GM18861 (cell line): ENCODE results near the gene ADRA1B.

Source experiments
- ATAC-seq: cut with Tn5 transposase; IDR thresholded peaks from one replicate; pipeline ENCODE4 v1.9.1; 2021; ENCODE audit not compliant: unreplicated experiment

The ADRA1B gene

DNA sequence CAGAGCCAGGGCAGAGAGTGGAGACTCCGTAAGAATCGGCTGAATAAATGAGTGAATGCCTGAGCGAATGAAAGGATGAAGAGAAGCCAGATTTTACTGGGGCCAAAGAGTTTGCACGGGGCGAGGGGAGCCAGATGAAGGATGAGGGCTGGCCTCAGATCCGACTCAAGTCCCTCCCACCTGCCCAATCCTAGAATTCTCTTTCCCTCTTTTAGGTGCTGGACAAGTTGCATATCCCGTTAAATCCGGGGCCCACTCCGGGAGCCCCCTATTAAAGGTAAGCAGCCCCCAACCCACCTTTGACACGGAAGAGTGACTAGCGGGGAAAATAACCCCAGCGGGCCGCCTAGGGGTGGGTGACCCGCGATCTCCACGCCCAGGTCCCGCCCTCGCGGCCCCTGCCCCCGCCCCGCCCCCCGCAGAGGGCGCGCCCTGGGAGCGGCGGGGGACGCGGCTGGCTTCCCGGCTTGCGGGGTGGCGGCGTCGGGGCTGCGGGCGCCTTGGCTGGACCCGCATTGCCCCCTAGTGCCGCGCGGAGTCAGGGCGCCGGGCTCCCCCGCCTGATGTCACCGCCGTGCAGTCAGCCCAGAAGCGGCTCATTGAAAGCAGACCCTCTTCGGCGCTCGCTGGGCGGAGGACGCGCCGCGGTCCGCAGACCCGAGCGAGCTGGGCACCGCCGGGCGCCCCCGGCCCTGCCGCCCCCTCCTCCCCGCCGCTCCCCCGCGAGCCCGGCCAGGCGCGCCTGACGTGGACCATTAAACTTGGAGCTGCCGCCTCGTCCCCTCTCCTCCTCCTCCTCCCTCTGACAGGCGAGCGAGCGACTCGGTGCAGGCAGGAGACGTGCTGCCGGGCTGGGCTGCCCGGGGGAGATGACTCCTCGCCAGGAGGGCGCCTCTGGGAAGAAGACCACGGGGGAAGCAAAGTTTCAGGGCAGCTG is at the start of gene ADRA1B:
Gene ADRA1B, plus strand, starts transcription at position 579 of the 937 bp plus-strand sequence. CDS start 424 bp downstream, outside the sequence.
- no peak for ATAC-seq

DNA sequence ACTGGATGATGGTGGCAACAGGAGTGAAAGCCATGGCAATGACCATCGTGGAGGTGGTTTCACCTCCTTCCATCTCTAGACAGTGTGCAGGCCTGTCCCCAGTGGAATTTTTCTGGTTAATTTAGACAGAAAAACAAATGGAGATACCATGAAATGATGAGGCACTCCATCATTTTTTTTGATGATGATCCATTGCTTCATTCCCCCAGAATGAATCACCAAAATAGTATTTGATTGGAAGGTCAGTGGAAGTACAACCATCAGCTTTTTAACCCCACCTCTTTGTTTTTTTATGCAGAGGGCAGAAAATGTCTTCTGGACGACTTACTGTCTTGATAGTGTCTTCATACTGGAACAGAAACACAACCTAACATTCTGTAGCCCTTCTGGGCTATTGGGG is 42.6 kb upstream of the ADRA1B start:
- no peak for ATAC-seq

DNA sequence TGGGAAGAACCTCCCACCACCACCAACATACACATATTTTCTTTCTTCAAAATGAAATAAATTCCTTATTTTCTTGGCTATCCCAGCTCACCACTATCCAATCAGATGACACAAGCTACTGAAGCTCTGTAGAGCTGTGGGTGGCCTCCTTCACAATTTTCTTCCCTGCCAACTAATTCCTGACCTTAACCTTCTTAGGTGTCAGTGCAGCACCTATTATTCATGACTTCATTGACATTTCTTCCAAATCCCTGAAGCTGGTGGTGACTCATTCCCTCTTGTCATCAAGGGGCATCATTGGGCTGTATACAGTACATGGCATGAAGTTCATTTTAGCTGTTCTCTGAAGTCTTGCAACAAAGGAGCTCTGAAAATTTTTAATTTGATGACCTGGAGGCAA is 42.0 kb upstream of the ADRA1B start:
- no peak for ATAC-seq

DNA sequence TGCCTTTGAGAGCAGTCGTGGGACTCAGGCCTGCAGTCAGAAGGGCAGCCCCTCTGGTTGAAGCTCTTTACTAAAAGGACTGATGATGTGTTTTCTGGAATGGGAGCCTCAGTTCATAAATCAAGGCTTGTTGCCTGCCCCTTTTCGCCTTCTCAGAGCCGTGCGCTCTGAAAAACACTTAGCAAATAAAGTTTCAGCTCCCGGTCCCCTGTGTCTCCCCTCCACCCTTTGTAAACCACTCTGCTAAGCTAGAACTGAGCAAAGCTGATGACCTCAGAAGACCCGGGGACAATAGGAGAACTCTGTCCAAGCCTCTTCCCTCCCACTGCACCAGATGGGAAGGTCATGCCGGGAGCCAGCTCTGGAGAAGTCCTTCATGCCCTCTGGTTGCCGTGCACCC is 39.3 kb upstream of the ADRA1B start:
- no peak for ATAC-seq

DNA sequence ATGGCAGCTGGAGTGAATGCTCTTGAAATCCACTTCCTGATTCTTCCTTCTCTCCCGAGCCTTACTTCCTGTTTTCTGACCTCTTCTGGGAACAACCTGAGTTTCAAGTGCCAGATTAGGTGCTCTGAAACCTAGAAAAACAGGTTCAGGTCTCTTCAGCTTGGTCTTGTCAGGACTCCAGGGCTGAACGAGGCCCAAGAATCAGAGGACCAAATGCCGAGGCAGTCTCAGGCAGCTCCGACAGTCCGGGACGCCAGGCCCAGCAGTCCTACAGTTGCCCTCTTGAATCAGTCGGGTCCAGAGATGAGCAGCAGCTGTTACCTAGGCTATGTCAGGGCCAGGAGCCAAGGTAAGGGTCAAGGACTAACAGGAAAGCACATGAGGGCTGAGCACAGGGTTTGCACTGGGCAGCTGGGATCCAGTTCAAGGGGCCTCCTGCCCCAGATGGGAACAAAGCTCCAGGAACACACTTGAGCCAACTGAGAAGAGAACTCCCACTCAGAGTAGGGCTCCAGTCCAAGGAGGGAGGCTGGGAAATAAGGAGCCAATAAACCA is 38.3 kb upstream of the ADRA1B start:
- no peak for ATAC-seq

DNA sequence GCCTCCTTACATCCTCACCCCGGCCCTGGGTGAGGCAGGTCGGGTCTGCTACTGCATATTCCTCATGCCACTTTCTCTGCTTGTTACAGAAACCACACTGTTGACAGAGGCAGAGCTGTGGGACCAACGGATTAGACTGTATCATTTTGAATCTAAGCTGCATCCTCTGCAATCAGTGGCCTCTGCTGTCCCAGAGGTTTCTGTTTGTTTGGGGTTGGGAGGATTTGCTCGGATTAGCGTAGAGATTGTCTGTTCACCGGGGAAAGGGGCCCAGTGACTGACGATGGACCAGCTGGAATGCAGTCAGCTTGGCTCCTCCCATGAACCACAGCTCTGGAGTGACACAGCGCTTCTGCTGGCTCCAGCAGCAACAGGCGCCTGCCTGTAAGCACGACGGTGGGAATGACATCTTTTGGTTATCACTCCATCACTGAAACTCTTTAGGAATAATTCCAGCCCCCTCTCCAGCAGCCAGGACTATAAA is 37.3 kb upstream of the ADRA1B start:
- ATAC-seq: no peak

DNA sequence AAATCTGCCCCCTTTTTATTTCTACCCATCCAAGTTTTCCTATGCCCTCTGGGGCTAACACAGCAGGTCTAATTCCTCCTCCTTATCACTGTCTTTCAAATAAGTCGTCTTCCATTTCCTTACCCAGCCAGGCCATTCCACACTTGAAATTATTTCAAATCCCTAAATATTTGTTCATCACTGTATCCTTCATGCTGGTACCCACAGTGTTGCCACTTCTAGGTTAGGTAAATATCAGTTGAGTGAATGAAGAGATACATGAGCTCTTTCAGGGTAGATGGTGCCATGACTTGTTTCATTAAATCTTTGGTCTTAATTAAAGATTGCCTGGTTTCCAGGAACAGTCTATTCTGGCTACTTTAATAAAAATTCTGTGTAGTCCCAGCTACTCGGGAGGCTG is 35.6 kb upstream of the ADRA1B start:
- ATAC-seq: no peak

DNA sequence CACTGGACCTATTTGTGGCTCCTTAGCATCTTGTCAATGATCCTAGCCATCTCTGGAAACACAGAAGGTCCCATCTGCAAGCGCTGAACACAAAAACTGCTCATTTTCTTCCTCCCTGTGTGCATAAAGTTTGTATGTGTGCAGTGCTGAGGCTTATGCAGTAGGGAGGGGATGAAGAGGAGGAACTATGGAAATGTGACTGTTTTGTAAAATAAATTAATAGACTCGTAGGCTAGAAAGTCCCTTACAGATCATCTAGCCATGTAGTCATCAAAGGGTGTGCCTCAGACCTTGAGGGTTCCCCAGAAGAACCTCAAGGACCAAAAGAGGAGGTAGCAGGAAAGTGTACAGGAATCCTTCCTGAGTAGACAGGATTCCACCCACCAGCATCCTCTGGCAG is 34.3 kb upstream of the ADRA1B start:
- ATAC-seq: no peak

DNA sequence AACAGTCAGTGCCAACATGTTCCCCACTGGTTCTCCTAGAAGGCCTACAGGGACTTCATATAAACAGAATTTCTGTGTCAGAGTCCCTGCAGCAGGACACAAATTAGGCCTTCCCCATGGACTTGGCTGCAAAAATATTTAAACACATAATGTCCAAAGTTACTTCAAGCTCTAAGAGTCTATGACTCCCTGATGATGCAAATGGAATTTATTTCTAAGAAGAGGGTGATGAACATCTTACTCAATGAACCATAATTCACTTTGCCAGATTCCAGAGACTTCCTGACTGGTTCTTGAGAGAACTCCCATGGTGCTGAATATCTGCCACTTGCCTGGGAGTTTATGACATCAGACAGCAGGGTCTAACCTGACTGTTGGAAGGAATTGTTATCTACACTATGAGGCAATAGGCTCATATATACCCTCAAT is 32.7 kb upstream of the ADRA1B start:
- no peak for ATAC-seq

DNA sequence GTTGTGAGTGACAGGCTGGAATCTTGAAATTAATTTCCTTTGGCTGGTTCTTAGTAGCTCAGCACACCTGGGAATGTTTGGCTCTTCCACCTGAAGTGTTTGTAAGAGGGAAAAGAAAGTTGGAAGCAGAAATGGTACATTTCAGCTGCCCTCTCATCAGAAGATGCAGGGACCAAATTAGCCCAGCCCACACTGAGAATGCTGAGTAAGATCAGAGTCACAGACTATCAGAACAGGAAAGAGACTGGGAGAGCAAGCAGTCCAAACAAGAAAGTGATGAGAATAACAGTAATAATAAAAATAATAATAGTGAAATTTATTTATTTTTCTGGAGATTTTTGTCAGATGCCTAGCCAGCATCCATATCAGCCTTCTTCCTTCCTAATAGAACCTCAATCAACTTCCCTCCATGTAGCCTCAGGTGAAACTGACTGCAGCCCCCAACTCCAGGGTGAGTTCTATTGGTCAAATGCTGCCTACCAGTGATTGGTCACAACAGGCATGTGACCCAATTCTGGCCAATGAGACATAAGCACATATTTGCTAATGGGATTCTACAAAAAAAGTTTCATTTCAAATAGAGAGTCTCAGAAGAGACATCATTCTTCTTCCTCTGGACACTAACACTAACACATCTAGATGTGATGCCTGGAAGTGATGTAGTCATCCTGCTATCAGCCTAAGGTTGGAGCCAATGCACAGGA is 31.2 kb upstream of the ADRA1B start:
- no peak for ATAC-seq

DNA sequence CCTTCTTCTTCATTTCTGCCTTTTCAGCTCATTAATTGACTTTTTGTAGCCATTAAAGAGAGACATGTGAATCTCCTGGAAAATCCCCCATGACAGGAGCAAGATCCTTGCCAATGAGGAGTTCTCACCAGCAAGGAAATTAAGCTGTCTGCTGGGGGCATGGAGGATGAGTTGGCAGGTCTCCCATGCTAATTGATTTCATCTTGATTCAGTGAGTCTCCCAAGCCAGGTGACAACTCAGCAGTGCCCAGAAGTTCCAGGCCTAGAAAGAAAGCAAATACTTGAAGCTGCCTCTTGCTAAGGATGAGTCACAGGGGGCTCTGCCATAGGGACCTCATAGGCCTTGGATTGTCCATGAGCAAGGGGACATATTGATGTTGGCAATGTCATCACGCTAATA is 30.0 kb upstream of the ADRA1B start:
- no peak for ATAC-seq

DNA sequence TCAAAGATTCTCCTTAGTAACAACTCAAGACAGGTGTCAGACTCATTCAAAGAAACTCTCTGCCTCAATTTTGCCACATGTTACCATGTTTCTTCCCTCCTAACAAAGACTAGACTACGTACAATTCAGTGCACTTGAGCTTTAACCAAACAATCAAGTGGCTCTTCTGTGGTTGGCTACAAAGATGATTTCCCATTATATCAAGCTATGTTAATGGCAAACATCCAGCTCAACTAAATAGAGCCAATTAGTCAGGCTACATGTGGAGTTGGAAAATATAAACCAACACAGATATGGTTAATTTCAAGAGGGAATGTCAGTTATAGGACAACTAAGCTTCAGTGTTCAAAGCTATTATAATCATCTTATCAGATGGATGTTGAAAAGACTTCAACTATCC is 29.2 kb upstream of the ADRA1B start:
- ATAC-seq: no peak

DNA sequence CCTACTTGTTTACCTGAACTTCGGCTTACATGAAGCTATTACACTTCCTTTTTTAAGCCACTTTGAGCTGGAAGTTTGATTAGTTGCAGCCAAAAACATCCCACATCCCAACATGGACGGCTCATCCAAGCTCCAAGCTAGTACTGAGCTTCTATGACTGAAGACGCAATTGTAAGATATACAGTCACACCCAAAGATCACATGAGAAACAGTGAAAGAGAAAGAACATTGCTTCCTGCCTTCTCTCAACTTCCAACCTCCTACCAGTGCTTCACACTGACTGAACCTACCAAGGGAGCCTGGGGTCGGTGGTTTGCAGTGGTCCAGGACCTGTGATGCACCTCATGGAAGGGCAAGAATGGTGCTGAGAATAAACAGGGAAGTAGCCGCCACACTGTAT is 27.4 kb upstream of the ADRA1B start:
- ATAC-seq: no peak

DNA sequence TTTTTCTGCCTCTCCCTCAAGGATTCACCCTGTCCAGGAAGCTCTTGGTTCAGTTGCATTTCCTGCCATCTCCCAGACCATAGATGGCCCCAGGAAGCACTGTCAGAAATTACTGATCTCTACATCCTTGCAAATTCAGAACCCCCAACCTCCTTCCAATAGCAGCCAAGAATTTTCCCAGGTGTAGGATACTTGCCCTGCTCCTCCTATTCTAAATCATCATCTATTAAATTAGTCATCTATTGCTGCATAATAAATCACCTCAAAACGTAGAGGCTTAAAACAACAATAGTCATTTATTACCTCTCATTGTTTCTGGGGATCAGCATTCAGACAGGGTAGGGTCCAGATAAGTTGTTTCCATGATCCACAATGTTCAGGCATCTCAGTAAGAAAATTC is 26.1 kb upstream of the ADRA1B start:
- no peak for ATAC-seq

DNA sequence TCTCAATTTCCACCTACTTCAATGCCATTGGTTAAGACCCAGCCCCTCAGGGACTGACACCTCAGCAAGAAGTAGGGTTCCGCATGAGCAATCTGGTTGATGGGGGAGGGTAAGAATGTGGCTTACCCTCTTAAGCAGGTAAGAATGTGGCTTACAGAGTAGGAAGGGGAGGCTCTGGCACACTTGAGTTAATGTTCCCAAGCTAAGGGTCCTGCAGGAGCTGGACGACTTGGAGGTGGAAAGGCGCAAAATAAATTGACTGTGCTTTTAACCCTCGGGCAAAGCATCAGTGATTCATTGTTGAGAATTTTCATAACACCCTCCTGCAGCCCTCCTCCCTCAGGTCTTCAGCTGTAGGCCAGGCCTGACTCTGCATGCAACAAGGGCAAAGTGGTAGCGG is 24.9 kb upstream of the ADRA1B start:
- ATAC-seq: no peak

DNA sequence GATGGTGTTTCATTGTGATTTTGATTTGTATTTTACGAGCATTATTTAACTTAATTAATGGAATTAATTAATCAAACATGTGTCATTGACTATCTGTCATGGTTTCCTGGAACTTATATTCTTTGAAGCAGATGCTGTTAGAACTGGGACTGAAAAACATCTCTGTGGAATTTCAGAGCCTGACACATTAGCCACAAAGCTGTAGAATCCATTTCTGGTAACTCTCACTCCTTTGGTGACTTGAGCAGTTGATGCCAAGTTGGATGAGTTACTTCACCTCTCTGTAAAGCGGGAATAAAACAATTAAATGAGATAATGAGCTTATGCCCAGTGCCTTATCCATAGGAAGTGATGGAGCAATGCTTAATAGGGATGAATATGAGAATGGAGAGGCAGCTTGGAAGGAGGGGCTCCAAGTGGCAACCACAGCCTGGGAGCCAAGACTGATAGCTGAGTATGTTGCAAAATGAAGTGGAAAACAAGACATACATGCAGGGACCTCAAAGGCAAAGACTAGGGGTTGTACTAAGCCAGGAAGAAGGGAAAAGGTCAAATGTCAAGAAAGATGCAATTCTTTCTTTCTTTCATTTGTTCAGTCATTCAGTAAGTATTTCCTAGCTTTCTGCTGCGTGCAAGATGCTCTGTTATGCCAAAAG is 23.1 kb upstream of the ADRA1B start:
- no peak for ATAC-seq

DNA sequence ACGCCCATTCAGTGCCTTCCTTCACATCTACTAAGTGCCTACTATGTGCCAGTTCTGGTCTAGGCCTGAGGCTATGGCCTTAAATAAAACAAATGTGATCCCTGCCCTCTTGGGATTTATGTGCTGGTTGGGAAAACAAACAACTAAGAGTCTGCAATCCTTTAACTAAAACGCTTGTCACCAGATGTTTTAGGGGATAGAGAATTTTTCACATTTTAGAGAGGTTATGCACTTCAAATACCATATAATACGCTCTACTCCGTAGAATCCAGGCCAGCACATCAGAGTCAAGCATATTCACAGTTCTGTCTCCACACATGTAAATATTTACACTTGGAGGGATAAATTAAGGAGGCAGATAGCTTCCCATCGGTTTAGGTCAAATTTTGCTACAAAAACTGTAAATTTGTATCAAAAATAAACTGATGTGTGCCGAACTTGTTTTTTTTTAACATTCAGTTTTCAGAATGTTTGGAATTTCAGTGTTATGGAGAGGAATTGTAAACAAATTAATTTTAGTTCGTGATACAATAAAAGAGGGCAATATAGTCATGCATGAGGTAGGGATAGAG is 22.0 kb upstream of the ADRA1B start:
- ATAC-seq: no peak

DNA sequence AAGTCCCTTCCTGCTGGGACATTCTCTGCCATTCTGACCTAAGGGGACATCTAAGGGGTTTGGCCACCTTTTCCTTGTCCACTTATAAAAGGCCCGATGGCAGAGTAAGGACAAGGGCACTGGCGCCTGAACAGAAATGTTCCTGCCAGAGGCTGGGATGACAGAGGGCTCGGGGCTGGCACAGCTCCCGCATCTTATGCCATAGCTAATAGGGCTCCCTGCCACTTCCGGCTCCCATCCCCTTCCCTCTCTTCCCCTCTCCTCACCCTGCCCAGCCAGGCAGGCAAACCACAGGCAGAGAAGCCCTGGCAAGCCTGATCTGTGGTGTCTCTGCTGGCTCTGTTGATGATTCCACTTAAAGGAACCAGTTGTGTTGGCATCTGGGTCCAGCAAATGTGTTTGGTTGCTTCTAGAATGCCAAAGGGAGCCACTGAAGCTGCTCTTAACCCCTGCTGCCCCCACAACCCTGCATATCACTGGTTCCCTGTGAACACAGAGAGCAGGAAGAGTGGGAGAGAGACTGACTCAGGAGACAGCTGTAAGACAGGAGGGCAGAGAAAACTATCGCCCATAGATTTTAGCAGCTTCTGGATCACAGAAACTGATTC is 18.4 kb upstream of the ADRA1B start:
- ATAC-seq: no peak

DNA sequence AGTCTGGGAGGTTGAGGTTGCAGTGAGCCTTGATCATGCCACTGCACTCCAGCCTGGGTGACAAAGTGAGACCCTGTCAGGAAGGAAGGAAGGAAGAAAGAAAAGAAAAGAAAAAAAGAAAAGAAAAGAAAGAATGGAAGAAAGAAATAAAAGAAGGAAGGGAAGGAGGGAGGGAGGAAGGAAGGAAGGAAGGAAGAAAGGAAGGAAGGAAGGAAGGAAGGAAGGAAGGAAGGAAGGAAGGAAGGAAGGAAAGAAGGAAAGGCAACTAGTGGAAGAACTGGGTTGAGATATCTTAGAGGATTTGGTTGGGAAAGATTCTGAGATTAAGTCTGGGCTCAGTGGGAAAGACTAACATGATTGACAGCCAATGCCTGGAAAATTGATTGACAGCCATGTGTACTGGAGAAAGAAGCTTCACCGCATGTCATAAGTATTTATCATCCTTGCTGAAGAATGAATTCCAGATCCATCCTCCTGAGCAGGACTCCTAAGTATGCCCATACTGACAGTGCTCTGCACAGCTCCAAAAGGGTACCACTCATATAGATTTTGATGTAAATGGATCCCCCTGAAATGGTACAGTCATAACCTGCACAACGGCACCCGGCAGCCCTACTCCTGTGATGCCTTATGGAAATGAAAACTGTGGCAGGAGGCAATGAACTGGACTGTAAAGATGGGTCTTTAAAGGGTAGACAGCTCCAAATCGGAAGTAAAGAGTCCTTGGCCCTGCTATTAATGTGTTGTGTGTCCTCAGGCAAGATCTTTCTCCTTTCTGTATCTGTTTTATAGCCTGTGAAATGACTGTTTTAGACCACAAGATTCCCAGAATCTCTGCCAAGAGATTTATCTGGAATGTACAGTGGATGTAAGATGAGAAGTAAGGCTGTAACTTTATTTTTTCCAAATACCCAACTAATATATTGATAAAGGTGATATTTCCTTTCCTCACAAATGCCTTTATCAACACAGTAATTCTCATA is 16.9 kb upstream of the ADRA1B start:
- no peak for ATAC-seq
